Fibroblast of skin of left biceps (primary cell): ENCODE results near the gene GRK7.
"Not testable (repeated sequence)": the region's sequence is repeated elsewhere in the genome, so short reads cannot be mapped to it uniquely, and the experiment has no call there.

Source experiments
- DNase-seq, 2 experiments: peaks; one replicate each; pipeline ENCODE4 v3.0.0-alpha.2; 2013; ENCODE audit warnings: low read depth in 2 of 2

GRK7 gene

GRCh38 chr3:141754032-141754431, 9.2 kb upstream of the GRK7 start:
- no peak for DNase-seq

GRCh38 chr3:141762552-141762951, 656 bp upstream of the GRK7 start:
- DNase-seq = not testable (repeated sequence)

- DNase-seq = no peak
Observed at GRCh38 chr3:141764045-141764444, 837 bp downstream of the GRK7 start.

- DNase-seq = no peak
Observed at GRCh38 chr3:141764465-141764864, 1.3 kb downstream of the GRK7 start.

GRCh38 chr3:141764986-141765385, 1.8 kb downstream of the GRK7 start:
- DNase-seq = no peak

- no peak for DNase-seq
Observed at GRCh38 chr3:141767066-141767465, 3.9 kb downstream of the GRK7 start.

- no peak for DNase-seq
Observed at GRCh38 chr3:141769221-141769894, 6.2 kb downstream of the GRK7 start.

- DNase-seq = no peak
Observed at GRCh38 chr3:141773676-141774075, 10.5 kb downstream of the GRK7 start.

GRCh38 chr3:141776376-141776775, 13.2 kb downstream of the GRK7 start:
- DNase-seq = no peak

GRCh38 chr3:141776885-141777284, 13.7 kb downstream of the GRK7 start:
- DNase-seq = no peak

GRCh38 chr3:141777957-141778813, 15.0 kb downstream of the GRK7 start:
- DNase-seq = no peak

- DNase-seq = no peak
Observed at GRCh38 chr3:141779667-141780066, 16.5 kb downstream of the GRK7 start.

GRCh38 chr3:141782386-141782932, 19.3 kb downstream of the GRK7 start:
- no peak for DNase-seq

- DNase-seq = no peak
Observed at GRCh38 chr3:141783632-141784031, 20.4 kb downstream of the GRK7 start.

GRCh38 chr3:141784096-141784495, 20.9 kb downstream of the GRK7 start:
- DNase-seq = no peak

- no peak for DNase-seq
Observed at GRCh38 chr3:141784531-141784930, 21.3 kb downstream of the GRK7 start.

- no peak for DNase-seq
Observed at GRCh38 chr3:141788149-141788548, 24.9 kb downstream of the GRK7 start.

- DNase-seq = not testable (repeated sequence)
Observed at GRCh38 chr3:141788750-141789149, 25.5 kb downstream of the GRK7 start.

GRCh38 chr3:141789281-141789680, 26.1 kb downstream of the GRK7 start:
- no peak for DNase-seq

GRCh38 chr3:141790171-141790570, 27.0 kb downstream of the GRK7 start:
- DNase-seq = no peak

- no peak for DNase-seq
Observed at GRCh38 chr3:141792495-141792894, 29.3 kb downstream of the GRK7 start.

GRCh38 chr3:141793476-141794260, 30.5 kb downstream of the GRK7 start:
- DNase-seq = no peak
